Fibroblast of lung (primary cell): ENCODE measurements around the gene GABBR1.

Source experiments
- CTCF ChIP-seq, 2 donors: IDR thresholded peaks in 1 of 2; conservative IDR thresholded peaks in 1 of 2; 1 replicate in 1 of 2; 2 replicates in 1 of 2; pipeline ENCODE4 v1.5.1; 2011 to 2012; ENCODE audit warnings: low read length in 2 of 2, control low read depth in 1 of 2, inconsistent platforms in 1 of 2, low read depth in 1 of 2, mild to moderate bottlenecking in 1 of 2
- EZH2 ChIP-seq: IDR thresholded peaks from 2 replicates; pipeline ENCODE4 v1.5.1; 2012; ENCODE audit warnings: low read length, control low read depth, mild to moderate bottlenecking; ENCODE audit errors: missing control alignments

GRCh38 chr6:29620630-29621029 lies 12.4 kb downstream of the GABBR1 start:
- TF ChIP-seq CTCF (conservative IDR thresholded peaks at IDR 0.05 in 1 of 2, IDR thresholded peaks at IDR 0.05 in 1 of 2; ENCODE audit: low read depth in 1 of 2, low read length in 2 of 2) (no peak), EZH2 (no peak)
